HG03066 (cell line): ENCODE results near the gene C2CD4D.
"Not testable (repeated sequence)": the region's sequence is repeated elsewhere in the genome, so short reads cannot be mapped to it uniquely, and the experiment has no call there.

ENCODE experiments used
- ATAC-seq: cut with Tn5 transposase; IDR thresholded peaks from one replicate; pipeline ENCODE4 v1.9.1; 2021; ENCODE audit warnings: low read depth; ENCODE audit not compliant: unreplicated experiment

Gene C2CD4D

GRCh38 chr1:151859891-151860293 is 20.3 kb upstream of the C2CD4D start:
- ATAC-seq, result no peak

- ATAC-seq, result no peak
Measured at GRCh38 chr1:151858886-151859665, 19.5 kb upstream of the C2CD4D start.

GRCh38 chr1:151858030-151858746 is 18.6 kb upstream of the C2CD4D start:
- ATAC-seq, result no peak

- no peak for ATAC-seq
Measured at GRCh38 chr1:151855933-151856332, 16.3 kb upstream of the C2CD4D start.

- ATAC-seq, result not testable (repeated sequence)
Measured at GRCh38 chr1:151855516-151855915, 15.9 kb upstream of the C2CD4D start.

GRCh38 chr1:151854658-151855057 is 15.0 kb upstream of the C2CD4D start:
- no peak for ATAC-seq

GRCh38 chr1:151853411-151853943 is 13.9 kb upstream of the C2CD4D start, which contains the start of gene THEM5:
Gene THEM5 (minus strand): TSS chr1:151853712. CDS start chr1:151853565, 147 bp downstream.
- ATAC-seq, result no peak

- no peak for ATAC-seq
Measured at GRCh38 chr1:151852733-151853132, 13.1 kb upstream of the C2CD4D start.

GRCh38 chr1:151851886-151852285 is 12.3 kb upstream of the C2CD4D start:
- no peak for ATAC-seq

GRCh38 chr1:151849871-151850270 is 10.3 kb upstream of the C2CD4D start:
- ATAC-seq, result no peak

- no peak for ATAC-seq
Measured at GRCh38 chr1:151849126-151849525, 9.5 kb upstream of the C2CD4D start.

- ATAC-seq, result no peak
Measured at GRCh38 chr1:151847867-151848596, 8.4 kb upstream of the C2CD4D start.

GRCh38 chr1:151846686-151847237 is 7.1 kb upstream of the C2CD4D start:
- no peak for ATAC-seq

- no peak for ATAC-seq
Measured at GRCh38 chr1:151846062-151846568, 6.5 kb upstream of the C2CD4D start.

- ATAC-seq, result no peak
Measured at GRCh38 chr1:151843398-151843797, 3.8 kb upstream of the C2CD4D start.

- ATAC-seq, result no peak
Measured at GRCh38 chr1:151841141-151841540, 1.5 kb upstream of the C2CD4D start.

GRCh38 chr1:151840421-151840820 is 801 bp upstream of the C2CD4D start:
- no peak for ATAC-seq

- ATAC-seq, result no peak
Measured at GRCh38 chr1:151839082-151839412, 573 bp downstream of the C2CD4D start.

GRCh38 chr1:151838222-151839081 is 1.2 kb downstream of the C2CD4D start:
- no peak for ATAC-seq

GRCh38 chr1:151837884-151838221 is 1.8 kb downstream of the C2CD4D start:
- no peak for ATAC-seq
